Measurements from ENCODE around the gene MAGOHB. TPM values are rescaled to one million over a fixed set of nuclear protein-coding genes. Genes with fewer than 3 reads are reported as not detected.

MAGOHB gene
- total and polyA plus RNA-seq, 2 of the 4 experiments (the other 2 are of a cell fraction): 6.3 to 20.3 TPM

GRCh38 chr12:10620078-10620779 is 6.8 kb upstream of the MAGOHB start:
- H2BK120ac ChIP-seq (ENCODE audit: low read depth, low read length): peak overlapping the region; percentile 81
- H3K4me1 ChIP-seq (ENCODE audit: control insufficient read depth, insufficient read depth, low read length): peaks cover 2% of the 10 kb centered on the region; the same call in 1 of the 2 replicates
- no peak overlapping the region; the same call in 1 of the 2 replicates for H4K5ac ChIP-seq (ENCODE audit: low read depth, low read length)
- peaks cover 4% of the 10 kb centered on the region; the same call in 1 of the 2 replicates for H3K9me1 ChIP-seq (ENCODE audit: insufficient read depth, low read length)
- H3K14ac ChIP-seq (replicated peaks; ENCODE audit: low read depth, low read length): no peak overlapping the region
- BruUV-seq (replicated peaks): no TSS peak
- H3K56ac ChIP-seq (ENCODE audit: extremely low read depth, insufficient read depth, low read length): no peak overlapping the region
- dilution Hi-C loops (cut with HindIII; ENCODE audit: low sequenced_read_pairs, unreplicated experiment): no loop called here
- CTCF ChIA-PET: no interaction called here
- H4K8ac ChIP-seq (ENCODE audit: low read depth in 2 of 2, low read length in 2 of 2): no peak overlapping the region
- no peaks in the 10 kb centered on the region for H4K20me1 ChIP-seq (ENCODE audit: insufficient read depth, low read length)
- peaks cover 0 to 4% of the 10 kb centered on the region in 2 experiments; a peak in 1 of 4 replicates for H3K79me1 ChIP-seq (ENCODE audit: low read depth in 1 of 2, low read length in 2 of 2)
- POLR2A ChIA-PET (ENCODE audit: unreplicated experiment): no interaction called here
- no peaks in the 10 kb centered on the region for H3K9me3 ChIP-seq (ENCODE audit: control insufficient read depth, insufficient read depth, low read length)
- H3K4me3 ChIP-seq (ENCODE audit: insufficient read depth, low read depth, low read length): no peak overlapping the region
- no peaks in the 10 kb centered on the region for H3K36me3 ChIP-seq (ENCODE audit: control insufficient read depth, insufficient read depth, low read length)
- peak overlapping the region; percentile 21; the same call in 1 of the 2 replicates for H3K18ac ChIP-seq (ENCODE audit: low read depth, low read length)
- H3K9ac ChIP-seq (ENCODE audit: low read depth, low read length): no peak overlapping the region
- H2BK15ac ChIP-seq (ENCODE audit: low read depth, low read length): peak overlapping the region; percentile 90; the same call in 2 of the 3 replicates
- H3K23ac ChIP-seq (ENCODE audit: low read depth, low read length): no peak overlapping the region
- no peak overlapping the region for H3K27ac ChIP-seq (ENCODE audit: insufficient read depth, low read length)
- H2BK5ac ChIP-seq (ENCODE audit: low read depth, low read length, poor library complexity, severe bottlenecking): no peak overlapping the region
- H2AK5ac ChIP-seq (ENCODE audit: low read depth, low read length): 0 out of 2 replicates have a peak overlapping the region, but pooled peaks have one; percentile 20
- TF ChIP-seq RFX5 (IDR thresholded peaks at IDR 0.05; ENCODE audit: low read depth, low read length): no peak
- no peak for TF ChIP-seq NFE2L2 (IDR thresholded peaks at IDR 0.05; ENCODE audit: low read depth, low read length)
- no peak for TF ChIP-seq CEBPB (IDR thresholded peaks at IDR 0.05; ENCODE audit: low read depth, low read length)
- no peak for TF ChIP-seq CTCF (conservative IDR thresholded peaks at IDR 0.05; ENCODE audit: low read depth, low read length)
- TF ChIP-seq CHD1 (IDR thresholded peaks at IDR 0.05; ENCODE audit: low read depth, low read length): no peak
- TF ChIP-seq MXI1 (IDR thresholded peaks at IDR 0.05; ENCODE audit: borderline replicate concordance, low read depth, low read length): no peak
- no peak for TF ChIP-seq BHLHE40 (IDR thresholded peaks at IDR 0.05; ENCODE audit: low read depth, low read length)
- TF ChIP-seq SMC3 (IDR thresholded peaks at IDR 0.05; ENCODE audit: low read depth, low read length): no peak
- no peak for TF ChIP-seq USF2 (IDR thresholded peaks at IDR 0.05; ENCODE audit: low read depth, low read length)
- no peak overlapping the region for H4K91ac ChIP-seq (ENCODE audit: insufficient read depth, low read depth, low read length)
- DNase-seq: no peak
- H2BK20ac ChIP-seq (ENCODE audit: low read depth, low read length): peak overlapping the region; percentile 60
- intact Hi-C loops (cut with micrococcal nuclease): loop anchor here (5.0 kb wide), 1 partner anchor 47 kb away; no protein-coding TSS in a partner anchor
- H2AFZ ChIP-seq (replicated peaks; ENCODE audit: low read length, poor library complexity): no peak overlapping the region
- no CpG with 5 or more reads among the region's 10 CpGs for WGBS, 2 experiments (ENCODE audit: extremely low coverage in 2 of 2, insufficient read length in 1 of 2)
- ATAC-seq (ENCODE audit: low read depth): no peak
- no peak overlapping the region for H3K4me2 ChIP-seq (ENCODE audit: low read depth, low read length)
- no peak overlapping the region for H2AK9ac ChIP-seq (replicated peaks; ENCODE audit: low read depth, low read length, poor library complexity)
- no peaks in the 10 kb centered on the region for H3K27me3 ChIP-seq (ENCODE audit: control insufficient read depth, insufficient read depth, low read length)
- in situ Hi-C loops (cut with MboI; ENCODE audit: low sequenced_read_pairs): no loop called here
- peak overlapping the region; percentile 27; the same call in 1 of the 2 replicates for H3K4ac ChIP-seq (ENCODE audit: low read depth, low read length)
